ENCODE results near the gene AXL. TPM values are rescaled to one million over a fixed set of nuclear protein-coding genes. Genes with fewer than 3 reads are reported as not detected.
"Not testable (repeated sequence)": the region's sequence is repeated elsewhere in the genome, so short reads cannot be mapped to it uniquely, and the experiment has no call there.

The AXL gene
- total RNA-seq, 1 donor from 2014 or later: 6.4 TPM

DNA sequence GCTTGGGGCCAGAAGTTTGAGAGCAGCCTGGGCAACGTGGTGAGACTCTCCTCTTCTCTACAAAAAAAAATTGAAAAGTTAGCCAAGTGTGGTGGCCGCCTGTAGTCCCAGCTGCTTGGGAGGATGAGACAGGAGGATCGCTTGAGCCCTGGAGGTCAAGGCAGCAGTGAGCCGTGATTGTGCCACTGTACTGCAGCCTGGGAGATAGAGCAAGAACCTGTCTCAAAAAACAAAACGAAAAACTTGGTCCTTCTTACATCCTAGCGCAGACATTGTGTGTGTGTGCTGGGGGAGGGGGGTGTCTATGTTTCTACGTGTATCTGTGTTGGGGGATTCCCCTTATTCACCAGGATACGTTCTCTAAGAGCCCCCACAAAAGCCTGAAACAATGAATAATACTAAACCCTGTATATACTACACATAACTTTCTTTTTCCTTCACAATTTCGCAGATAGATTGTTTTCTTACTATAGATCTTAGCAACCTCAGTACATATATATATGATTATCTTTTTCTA, 7.9 kb downstream of the AXL start:
- no peaks in the 10 kb centered on the region for H3K9me3 Mint-ChIP-seq

GRCh38 chr19:41228486-41228885, 9.5 kb downstream of the AXL start:
- Mint-ChIP-seq H3K9me3 (no peaks in the 10 kb centered on the region), H3K4me1 (peaks cover 30% of the 10 kb centered on the region), H3K27me3 (ENCODE audit: low read depth) (peaks cover 23% of the 10 kb centered on the region), H3K36me3 (ENCODE audit: low read depth) (no peaks in the 10 kb centered on the region), H3K27ac (ENCODE audit: unreplicated experiment) (no peak overlapping the region), H3K4me3 (no peak overlapping the region)
- no peak for DNase-seq (ENCODE audit: low read depth, low spot score)
- no peak for TF ChIP-seq CTCF (conservative IDR thresholded peaks at IDR 0.05)

More for the DNA sequence above, 7.9 kb downstream of the AXL start:
- no peak overlapping the region for H3K27ac Mint-ChIP-seq (ENCODE audit: unreplicated experiment)
- H3K27me3 Mint-ChIP-seq (ENCODE audit: low read depth): peaks cover 23% of the 10 kb centered on the region
- no peak for TF ChIP-seq CTCF (conservative IDR thresholded peaks at IDR 0.05)
- H3K4me1 Mint-ChIP-seq: peaks cover 41% of the 10 kb centered on the region
- DNase-seq (ENCODE audit: low read depth, low spot score): no peak
- no peaks in the 10 kb centered on the region for H3K36me3 Mint-ChIP-seq (ENCODE audit: low read depth)
- peak overlapping the region; percentile 86 for H3K4me3 Mint-ChIP-seq

DNA sequence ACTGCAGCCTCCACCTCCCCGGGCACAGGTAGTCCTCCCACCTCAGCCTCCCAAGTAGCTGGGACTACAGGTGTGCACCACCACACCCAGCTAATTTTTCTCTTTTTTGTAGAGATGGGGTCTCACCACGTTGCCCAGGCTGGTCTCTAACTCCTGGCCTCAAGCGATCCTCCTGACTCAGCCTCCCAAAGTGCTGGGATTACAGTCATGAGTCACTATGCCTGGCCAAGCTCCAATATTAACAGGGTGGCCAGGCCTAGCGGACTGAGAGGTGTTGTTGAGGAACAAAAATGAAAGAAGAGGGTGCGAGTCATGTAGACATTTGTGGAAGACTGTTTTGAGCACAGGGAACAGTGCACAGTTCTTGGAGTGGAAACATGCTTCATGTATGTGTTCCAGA, 10.3 kb downstream of the AXL start:
- H3K4me1 Mint-ChIP-seq: peaks cover 22% of the 10 kb centered on the region
- H3K9me3 Mint-ChIP-seq; H3K4me3 Mint-ChIP-seq; DNase-seq (ENCODE audit: low read depth, low spot score); H3K36me3 Mint-ChIP-seq (ENCODE audit: low read depth); H3K27ac Mint-ChIP-seq (ENCODE audit: unreplicated experiment): not testable (repeated sequence)
- H3K27me3 Mint-ChIP-seq (ENCODE audit: low read depth): peaks cover 16% of the 10 kb centered on the region

DNA sequence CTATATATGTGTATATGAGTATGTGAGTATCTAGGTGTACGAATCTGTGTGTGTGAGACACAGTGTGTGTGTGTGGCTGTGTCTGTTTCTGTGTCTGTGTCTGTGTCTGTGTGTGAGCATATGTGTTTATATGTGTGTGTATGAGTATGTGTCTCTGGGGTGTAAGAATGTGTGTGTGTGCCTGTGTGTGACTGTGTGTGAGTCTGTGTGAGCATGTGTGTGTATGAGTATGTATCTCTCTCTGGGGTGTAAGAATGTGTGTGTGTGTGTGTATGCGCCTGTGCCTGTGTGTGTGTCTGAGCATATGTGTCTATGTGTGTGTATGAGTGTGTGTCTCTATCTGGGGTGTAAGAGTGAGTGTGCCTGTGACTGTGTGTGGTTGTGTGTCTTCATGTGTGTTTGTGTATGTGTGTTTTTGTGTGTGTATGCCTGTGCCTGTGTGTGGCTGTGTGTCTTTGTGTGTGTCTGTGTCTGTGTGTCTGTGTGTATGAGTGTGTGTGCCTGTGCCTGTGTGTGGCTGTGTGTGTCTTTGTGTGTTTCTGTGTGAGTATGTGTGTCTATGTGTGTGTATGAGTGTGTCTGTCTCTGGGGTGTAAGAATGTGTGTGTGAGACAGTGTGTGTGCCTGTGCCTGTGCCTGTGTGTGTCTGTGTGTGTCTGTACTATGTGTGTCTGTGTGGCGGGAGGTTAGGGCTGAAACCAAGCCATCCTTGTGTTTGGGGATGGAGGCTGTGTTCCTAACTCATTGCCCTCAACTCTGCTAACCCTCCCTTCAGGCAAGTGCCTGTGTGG, 11.2 kb downstream of the AXL start:
- H3K9me3 Mint-ChIP-seq: no peaks in the 10 kb centered on the region
- H3K4me3 Mint-ChIP-seq: no peak overlapping the region
- no peak for TF ChIP-seq CTCF (conservative IDR thresholded peaks at IDR 0.05)
- DNase-seq (ENCODE audit: low read depth, low spot score): no peak
- peaks cover 11% of the 10 kb centered on the region for H3K27me3 Mint-ChIP-seq (ENCODE audit: low read depth)
- no peaks in the 10 kb centered on the region for H3K36me3 Mint-ChIP-seq (ENCODE audit: low read depth)
- peaks cover 16% of the 10 kb centered on the region for H3K4me1 Mint-ChIP-seq
- H3K27ac Mint-ChIP-seq (ENCODE audit: unreplicated experiment): no peak overlapping the region

- no peak overlapping the region for H3K4me3 Mint-ChIP-seq
- DNase-seq (ENCODE audit: low read depth, low spot score): no peak
- no peaks in the 10 kb centered on the region for H3K4me1 Mint-ChIP-seq
- no peaks in the 10 kb centered on the region for H3K27me3 Mint-ChIP-seq (ENCODE audit: low read depth)
- no peaks in the 10 kb centered on the region for H3K9me3 Mint-ChIP-seq
- H3K27ac Mint-ChIP-seq (ENCODE audit: unreplicated experiment): no peak overlapping the region
- TF ChIP-seq CTCF (conservative IDR thresholded peaks at IDR 0.05): no peak
- H3K36me3 Mint-ChIP-seq (ENCODE audit: low read depth): no peaks in the 10 kb centered on the region
Observed at GRCh38 chr19:41232686-41233085, 13.7 kb downstream of the AXL start.

DNA sequence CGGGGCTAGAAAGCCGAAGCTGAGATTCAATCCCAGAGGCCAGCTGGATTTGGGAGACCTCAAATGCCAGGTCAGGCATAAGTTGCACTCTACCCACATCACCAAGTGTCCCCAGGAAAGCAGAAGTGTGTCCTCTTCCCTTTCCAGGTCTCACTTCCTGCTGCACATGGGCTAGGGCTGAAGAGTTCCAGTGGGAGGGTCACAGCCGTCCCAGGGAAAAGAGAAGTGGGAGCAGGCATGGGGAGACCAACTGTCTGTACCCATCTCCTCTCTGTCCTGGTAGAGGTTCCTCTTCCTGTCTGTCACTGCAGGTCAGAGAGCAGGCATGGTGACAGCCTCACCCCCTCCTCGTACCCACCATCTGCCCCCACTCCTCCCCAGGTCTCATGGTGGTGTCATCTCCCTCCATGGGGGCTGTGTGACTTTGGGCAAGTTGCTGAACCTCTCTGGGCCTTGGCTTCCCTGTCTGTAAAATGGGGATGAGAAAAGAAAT, 14.8 kb downstream of the AXL start:
- H3K9me3 Mint-ChIP-seq: no peaks in the 10 kb centered on the region
- H3K4me1 Mint-ChIP-seq: no peaks in the 10 kb centered on the region
- no peaks in the 10 kb centered on the region for H3K27me3 Mint-ChIP-seq (ENCODE audit: low read depth)
- no peak for DNase-seq (ENCODE audit: low read depth, low spot score)
- no peak overlapping the region for H3K27ac Mint-ChIP-seq (ENCODE audit: unreplicated experiment)
- TF ChIP-seq CTCF (conservative IDR thresholded peaks at IDR 0.05): no peak
- no peak overlapping the region for H3K4me3 Mint-ChIP-seq
- no peaks in the 10 kb centered on the region for H3K36me3 Mint-ChIP-seq (ENCODE audit: low read depth)

Data from neural crest cell (in vitro differentiated cells).